Left kidney (tissue), 8 donors: Measurements from ENCODE around the gene ZNF155. TPM values are rescaled to one million over a fixed set of nuclear protein-coding genes. Genes with fewer than 3 reads are reported as not detected.
"Not testable (repeated sequence)": the region's sequence is repeated elsewhere in the genome, so short reads cannot be mapped to it uniquely, and the experiment has no call there.

Experiments
- DNase-seq: peaks from one replicate; pipeline ENCODE4 v3.0.0-alpha.2; 2013
- long read RNA-seq, 8 donors: transcript quantifications; one replicate each; lab custom pipeline, GENCODE V29; 2026
- polyA plus RNA-seq: library from polyadenylated mRNA; unstranded; fragments of 120-200 nt; gene quantifications from one replicate; pipeline ENCODE4 v1.2.1, GENCODE V29; 2013; ENCODE audit not compliant: insufficient read length

Gene ZNF155
- 18.8 TPM for polyA plus RNA-seq
- long read RNA-seq, donor 1, result 0 reads
- long read RNA-seq, donor 2, partial matches to known transcripts, result 0 of 6 reads
- long read RNA-seq, donor 2, other reads (novel, unspliced or antisense), result 0 of 6 reads
- long read RNA-seq, donor 3, transcript ZNF155-201 (5 exons, 2,596 nt), result major isoform, 5 of 7 reads
- long read RNA-seq, donor 3, partial matches to known transcripts, result 0 of 7 reads
- long read RNA-seq, donor 3, other reads (novel, unspliced or antisense), result 0 of 7 reads
- long read RNA-seq, donor 4, result 0 reads
- long read RNA-seq, donor 5, partial matches to known transcripts, result 0 of 1 reads
- long read RNA-seq, donor 5, other reads (novel, unspliced or antisense), result 0 of 1 reads
- long read RNA-seq, donor 6, partial matches to known transcripts, result 0 of 3 reads
- long read RNA-seq, donor 6, other reads (novel, unspliced or antisense), result 0 of 3 reads
- long read RNA-seq, donor 7, partial matches to known transcripts, result 0 of 2 reads
- long read RNA-seq, donor 7, other reads (novel, unspliced or antisense), result 0 of 2 reads
- long read RNA-seq, donor 8, result 0 reads

DNA sequence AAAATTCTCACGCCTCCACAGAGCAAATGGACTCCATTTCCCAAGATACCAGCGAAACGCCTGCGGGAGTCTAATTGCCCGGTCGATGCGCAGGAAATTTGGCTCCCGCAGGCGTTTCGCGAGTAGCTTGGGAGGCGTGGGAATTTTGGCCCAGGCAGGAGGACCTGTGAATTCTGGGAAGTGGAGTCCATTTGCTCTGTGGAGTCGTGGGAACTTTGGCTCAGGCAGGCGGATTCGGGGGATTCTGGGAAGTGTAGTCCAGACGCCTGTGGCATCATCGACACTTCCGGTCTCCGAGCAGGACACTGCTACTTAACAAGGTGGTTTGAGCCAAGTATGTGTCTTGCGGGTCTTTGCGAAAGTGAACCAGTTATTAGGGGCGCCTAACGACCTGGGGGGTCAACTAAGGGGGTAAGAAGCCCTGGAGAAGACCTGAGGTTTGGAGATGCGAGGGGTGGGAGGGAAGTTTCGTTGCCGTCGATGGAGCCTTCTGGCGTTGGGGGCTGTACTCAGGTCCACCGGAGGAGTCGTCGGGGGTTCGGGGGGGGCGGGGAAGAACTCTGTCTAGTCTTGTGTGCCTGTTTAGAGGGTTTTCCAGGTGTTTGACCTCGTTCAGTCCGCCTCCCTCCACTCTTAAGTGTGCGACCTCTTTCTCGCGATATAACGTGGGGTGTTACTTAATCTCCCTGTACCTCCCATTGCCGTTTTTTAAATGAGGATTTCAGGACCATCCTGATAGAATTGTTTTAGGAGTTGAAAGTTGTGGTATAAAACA lies at the start of gene ZNF155:
Gene ZNF155, plus strand, starts transcription at position 277 of the 775 bp plus-strand sequence. CDS start 4,356 bp downstream, outside the sequence.
- peak; percentile 94 for DNase-seq

- peak; percentile 92 for DNase-seq
Observed at GRCh38 chr19:43934985-43935708, 48.8 kb upstream of the ZNF155 start, which contains the start of gene ZNF45. Gene ZNF45, minus strand, starts transcription at chr19:43935282. Its CDS starts 13,097 bp downstream, at chr19:43922185.

DNA sequence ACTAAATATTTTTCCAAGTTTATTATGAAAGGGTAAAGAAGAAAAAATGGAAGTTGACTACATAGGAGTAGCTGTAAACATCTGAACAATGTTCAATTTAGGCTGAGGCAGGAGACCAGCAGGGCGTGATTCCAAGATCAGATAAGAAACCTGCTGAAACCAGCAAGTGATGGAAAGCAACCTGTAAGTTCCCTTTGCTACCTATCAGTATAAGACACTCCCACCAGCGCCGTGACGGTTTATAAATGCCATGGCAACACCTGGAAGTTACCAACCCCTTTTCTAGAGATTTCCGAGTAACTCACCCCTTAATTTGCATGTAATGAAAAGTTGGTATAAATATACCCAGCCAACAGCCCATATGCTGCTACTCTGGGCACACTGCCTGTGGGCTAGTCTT lies 47.8 kb upstream of the ZNF155 start:
- DNase-seq, result no peak

- DNase-seq, result no peak
Observed at GRCh38 chr19:43939557-43940260, 44.3 kb upstream of the ZNF155 start.

DNA sequence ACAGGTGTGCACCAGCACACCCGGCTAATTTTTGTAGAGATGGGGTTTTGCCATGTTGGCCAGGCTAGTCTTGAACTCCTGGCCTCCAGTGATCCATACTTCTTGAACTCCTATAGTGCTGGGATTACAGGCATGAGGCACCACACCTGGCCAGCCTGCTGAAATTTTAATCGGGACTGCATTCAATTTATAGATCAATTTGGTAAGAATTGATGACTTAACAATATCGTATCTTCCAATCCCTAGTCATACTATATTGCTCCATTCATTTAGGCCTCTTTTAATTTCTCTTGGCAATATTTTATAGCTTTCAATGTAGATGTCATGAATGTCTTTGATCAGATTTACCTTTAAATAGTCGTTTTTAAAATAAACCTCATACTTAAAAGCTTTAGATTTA lies 43.3 kb upstream of the ZNF155 start:
- DNase-seq, result no peak

DNA sequence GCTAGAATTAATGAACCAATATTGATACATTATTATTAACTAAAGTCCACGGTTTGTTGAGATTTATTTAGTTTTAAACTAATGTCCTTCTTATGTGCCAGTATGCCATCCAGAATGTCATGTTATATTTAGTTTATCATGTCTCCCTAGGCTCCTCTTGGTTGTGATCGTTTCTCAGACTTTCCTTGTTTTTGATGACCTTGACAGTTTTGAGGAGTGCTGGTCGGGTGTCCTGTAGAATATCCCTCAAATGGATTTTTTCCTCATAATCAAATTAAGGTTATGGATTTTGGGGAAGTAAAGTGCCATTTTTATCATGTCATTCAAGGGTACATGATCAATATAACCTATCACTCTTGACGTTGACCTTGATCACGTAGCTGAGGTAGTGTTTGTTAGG lies 42.8 kb upstream of the ZNF155 start:
- DNase-seq, result no peak

DNA sequence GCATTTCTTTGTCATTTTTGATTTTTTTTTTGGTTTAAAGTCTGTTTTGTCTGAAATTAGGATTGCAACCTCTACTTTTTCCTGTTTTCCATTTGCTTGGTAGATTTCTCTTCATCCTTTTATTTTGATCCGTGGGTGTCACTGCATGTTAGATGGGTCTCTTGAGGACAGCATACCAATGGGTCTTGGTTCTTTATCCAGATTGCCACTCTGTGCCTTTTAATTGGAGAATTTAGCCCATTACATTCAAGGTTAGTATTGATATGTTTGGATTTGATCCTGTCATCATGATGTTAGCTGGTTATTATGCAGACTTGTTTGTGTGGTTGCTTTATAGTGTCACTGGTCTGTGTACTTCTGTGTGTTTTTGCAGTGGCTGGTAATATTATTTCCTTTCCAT lies 36.6 kb upstream of the ZNF155 start:
- not testable (repeated sequence) for DNase-seq

DNA sequence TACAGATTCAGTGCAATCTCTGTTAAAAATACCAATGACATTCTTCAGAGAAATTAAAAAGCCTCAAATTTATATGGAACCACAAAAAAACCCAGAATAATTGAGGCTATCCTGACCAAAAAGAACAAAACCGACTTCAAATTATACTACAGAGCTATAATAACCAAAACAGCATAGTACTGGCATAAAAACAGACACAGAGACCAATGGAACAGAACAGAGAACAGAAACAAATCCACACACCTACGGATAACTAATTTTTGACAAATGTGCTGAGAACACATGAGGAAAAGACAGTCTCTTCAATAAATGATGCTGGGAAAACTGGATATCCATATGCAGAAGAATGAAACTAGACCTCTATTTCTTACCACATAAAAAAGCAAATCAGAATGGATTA lies 34.2 kb upstream of the ZNF155 start:
- DNase-seq, result not testable (repeated sequence)

- DNase-seq, result peak; percentile 96
Observed at GRCh38 chr19:43950834-43951645, 32.9 kb upstream of the ZNF155 start, which contains the start of gene ZNF221. Gene ZNF221, plus strand, starts transcription at chr19:43951228. Its CDS starts 11,499 bp downstream, at chr19:43962727.

GRCh38 chr19:43956827-43957226 lies 27.2 kb upstream of the ZNF155 start:
- DNase-seq, result no peak

- no peak for DNase-seq
Observed at GRCh38 chr19:43957891-43958290, 26.1 kb upstream of the ZNF155 start.

DNA sequence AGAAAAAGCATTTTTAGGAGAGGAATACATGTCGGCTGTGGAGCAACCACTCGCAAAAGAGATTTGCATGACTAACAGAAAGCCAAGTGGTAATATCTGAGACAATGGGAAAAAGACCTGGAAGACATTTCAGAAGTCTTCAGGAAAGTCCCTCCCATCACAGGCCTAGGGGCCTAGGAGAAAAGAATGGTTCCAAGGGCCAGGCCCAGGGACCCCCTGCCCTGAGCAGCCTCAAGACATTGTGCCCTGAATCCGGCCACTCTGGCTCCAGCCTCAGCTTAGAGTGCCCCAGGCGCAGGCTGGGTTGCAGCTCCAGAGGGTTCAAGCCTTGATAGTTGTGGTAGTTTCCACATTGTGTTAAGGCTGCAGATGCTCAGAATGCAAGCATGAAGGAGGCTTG lies 23.6 kb upstream of the ZNF155 start:
- DNase-seq, result no peak

DNA sequence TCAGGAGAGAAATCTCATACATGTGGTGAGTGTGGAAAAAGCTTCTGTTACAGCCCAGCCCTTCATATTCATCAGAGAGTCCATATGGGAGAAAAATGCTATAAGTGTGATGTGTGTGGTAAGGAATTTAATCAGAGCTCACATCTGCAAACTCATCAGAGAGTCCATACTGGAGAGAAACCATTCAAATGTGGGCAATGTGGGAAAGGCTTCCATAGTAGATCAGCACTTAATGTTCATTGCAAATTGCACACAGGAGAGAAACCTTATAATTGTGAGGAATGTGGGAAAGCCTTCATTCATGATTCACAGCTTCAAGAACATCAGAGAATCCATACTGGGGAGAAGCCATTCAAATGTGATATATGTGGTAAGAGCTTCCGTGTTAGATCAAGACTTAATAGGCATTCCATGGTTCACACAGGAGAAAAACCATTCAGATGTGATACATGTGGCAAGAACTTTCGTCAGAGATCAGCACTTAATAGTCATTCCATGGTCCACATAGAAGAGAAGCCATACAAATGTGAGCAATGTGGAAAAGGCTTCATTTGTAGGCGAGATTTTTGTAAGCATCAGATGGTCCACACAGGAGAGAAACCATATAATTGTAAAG lies 17.8 kb upstream of the ZNF155 start:
- no peak for DNase-seq

- no peak for DNase-seq
Observed at GRCh38 chr19:43976732-43977131, 7.3 kb upstream of the ZNF155 start.

DNA sequence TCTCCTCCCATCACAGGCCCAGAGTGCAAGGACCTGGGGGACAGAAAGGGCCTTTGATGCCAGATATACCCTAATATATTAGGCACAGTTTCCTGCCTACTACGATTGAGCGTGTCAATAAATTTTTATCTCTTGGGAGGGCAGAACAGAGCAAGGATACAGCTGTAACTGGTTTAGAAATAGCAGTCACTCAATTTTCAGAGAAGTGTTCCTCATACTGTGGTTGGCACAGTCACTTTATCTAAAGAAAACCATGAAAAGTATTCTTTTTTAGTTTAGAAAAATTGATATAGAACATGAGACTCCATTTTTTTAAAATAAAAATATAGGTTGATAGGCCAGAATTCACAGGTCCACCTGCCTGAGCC lies 460 bp upstream of the ZNF155 start:
- DNase-seq, result no peak

DNA sequence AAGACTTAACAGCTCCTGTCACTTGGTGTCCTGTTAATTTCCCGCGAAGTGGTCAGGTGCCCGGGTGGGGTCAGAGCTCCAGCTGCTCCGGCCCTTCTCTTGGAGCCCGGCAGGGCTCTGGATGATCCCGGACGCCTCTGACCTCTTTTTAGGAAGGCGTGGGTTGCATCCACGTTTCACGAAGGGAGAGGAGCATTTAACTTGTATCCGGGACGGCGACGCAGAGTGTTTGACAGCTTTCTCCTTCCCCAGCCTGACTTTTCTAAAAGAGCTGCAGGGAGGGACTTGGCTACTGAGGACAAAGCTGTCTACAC lies 656 bp downstream of the ZNF155 start:
- DNase-seq, result no peak

- DNase-seq, result no peak
Observed at GRCh38 chr19:43997631-43998290, 13.8 kb downstream of the ZNF155 start.

DNA sequence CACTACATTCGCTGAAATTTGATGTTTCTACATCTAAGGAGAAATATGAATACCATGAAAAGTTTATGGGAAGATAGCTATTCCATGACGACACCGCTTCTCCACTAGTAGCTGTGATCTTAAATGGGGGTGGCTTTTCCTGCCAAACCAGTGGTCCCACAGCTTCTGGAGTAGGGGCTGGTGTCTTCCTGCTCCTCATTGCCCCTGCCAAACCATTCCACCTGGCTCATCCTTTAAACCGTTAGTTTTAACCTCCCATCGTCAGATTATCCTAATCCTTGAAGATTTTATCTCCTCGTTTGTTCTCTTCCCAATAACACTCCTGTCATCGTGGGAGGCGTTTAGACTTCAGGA lies 18.2 kb downstream of the ZNF155 start:
- no peak for DNase-seq

- DNase-seq, result peak; percentile 96
Observed at GRCh38 chr19:44002566-44003460, 18.8 kb downstream of the ZNF155 start, which contains the start of gene ZNF230. Gene ZNF230, plus strand, starts transcription at chr19:44002957. Its CDS starts 4,122 bp downstream, at chr19:44007079.
